PC-9 (cell line): ENCODE data around the gene RXRA.

Experiments
- CTCF ChIP-seq: fragments of 200-600 bp; sonication (generic); conservative IDR thresholded peaks from 2 replicates; pipeline ENCODE4 v1.6.1; 2017; ENCODE audit warnings: mixed run types, antibody characterized with exemption, mild to moderate bottlenecking, moderate library complexity
- EZH2 ChIP-seq: fragments of 200-600 bp; sonication (generic); IDR thresholded peaks from 2 replicates; pipeline ENCODE4 v1.8.0; 2017; ENCODE audit warnings: antibody characterized with exemption, low read depth

GRCh38 chr9:134457321-134458206 lies 131.3 kb downstream of the RXRA start:
- TF ChIP-seq CTCF (no peak), EZH2 (no peak)
